NCI-H748 (cell line): ENCODE measurements around the gene BCL2L13.
"Not testable (repeated sequence)": the region's sequence is repeated elsewhere in the genome, so short reads cannot be mapped to it uniquely, and the experiment has no call there.

Experiments
- DNase-seq: peaks from one replicate; lab custom pipeline; 2025; ENCODE audit not compliant: unreplicated experiment; lab: John Stamatoyannopoulos, UW

Gene BCL2L13

GRCh38 chr22:17753401-17753989 is 114.9 kb downstream of the BCL2L13 start:
- no peak for DNase-seq

GRCh38 chr22:17754233-17754925 is 115.8 kb downstream of the BCL2L13 start:
- peak; percentile 3 for DNase-seq

- no peak for DNase-seq
Measured at GRCh38 chr22:17761138-17761488, 122.6 kb downstream of the BCL2L13 start.

GRCh38 chr22:17763442-17763841 is 124.9 kb downstream of the BCL2L13 start:
- DNase-seq = not testable (repeated sequence)

- no peak for DNase-seq
Measured at GRCh38 chr22:17764036-17764435, 125.5 kb downstream of the BCL2L13 start.

GRCh38 chr22:17764852-17765251 is 126.3 kb downstream of the BCL2L13 start:
- not testable (repeated sequence) for DNase-seq

- DNase-seq = no peak
Measured at GRCh38 chr22:17767233-17768065, 128.9 kb downstream of the BCL2L13 start.

GRCh38 chr22:17769013-17769715 is 130.6 kb downstream of the BCL2L13 start:
- DNase-seq = no peak

- no peak for DNase-seq
Measured at GRCh38 chr22:17769716-17770082, 131.1 kb downstream of the BCL2L13 start.

GRCh38 chr22:17770180-17771077 is 131.9 kb downstream of the BCL2L13 start:
- DNase-seq = no peak

GRCh38 chr22:17772249-17772957 is 133.8 kb downstream of the BCL2L13 start:
- no peak for DNase-seq

GRCh38 chr22:17772958-17773605 is 134.5 kb downstream of the BCL2L13 start:
- no peak for DNase-seq

GRCh38 chr22:17773606-17774205 is 135.1 kb downstream of the BCL2L13 start:
- peak; percentile 79 for DNase-seq

GRCh38 chr22:17774206-17774925 is 135.8 kb downstream of the BCL2L13 start, which contains the start of gene BID:
BID (minus strand) TSS chr22:17774469; CDS start chr22:17750116, 24,353 bp downstream.
- DNase-seq = peak; percentile 44

- DNase-seq = no peak
Measured at GRCh38 chr22:17774926-17775685, 136.5 kb downstream of the BCL2L13 start.

GRCh38 chr22:17775781-17776465 is 137.4 kb downstream of the BCL2L13 start:
- no peak for DNase-seq
